NK-92 (cell line): ENCODE data around the gene PIK3CB.
"Not testable (repeated sequence)": the region's sequence is repeated elsewhere in the genome, so short reads cannot be mapped to it uniquely, and the experiment has no call there.

Source experiments
- DNase-seq: peaks from one replicate; lab custom pipeline; 2025; ENCODE audit not compliant: unreplicated experiment; lab: John Stamatoyannopoulos, UW

Gene PIK3CB

GRCh38 chr3:138809500-138810256, 25.1 kb downstream of the PIK3CB start:
- no peak for DNase-seq

- no peak for DNase-seq
Measured at GRCh38 chr3:138806376-138807080, 28.2 kb downstream of the PIK3CB start.

- no peak for DNase-seq
Measured at GRCh38 chr3:138803006-138803653, 31.6 kb downstream of the PIK3CB start.

- DNase-seq: not testable (repeated sequence)
Measured at GRCh38 chr3:138802223-138802622, 32.5 kb downstream of the PIK3CB start.

- no peak for DNase-seq
Measured at GRCh38 chr3:138801792-138802191, 32.9 kb downstream of the PIK3CB start.

- DNase-seq: no peak
Measured at GRCh38 chr3:138800248-138800647, 34.5 kb downstream of the PIK3CB start.

GRCh38 chr3:138799822-138800221, 34.9 kb downstream of the PIK3CB start:
- DNase-seq: no peak

- no peak for DNase-seq
Measured at GRCh38 chr3:138797508-138798038, 37.2 kb downstream of the PIK3CB start.

GRCh38 chr3:138796761-138797160, 38.0 kb downstream of the PIK3CB start:
- DNase-seq: no peak

GRCh38 chr3:138786788-138787271, 47.9 kb downstream of the PIK3CB start:
- DNase-seq: no peak

- DNase-seq: no peak
Measured at GRCh38 chr3:138785951-138786350, 48.8 kb downstream of the PIK3CB start.

GRCh38 chr3:138785362-138785857, 49.3 kb downstream of the PIK3CB start:
- DNase-seq: not testable (repeated sequence)

- no peak for DNase-seq
Measured at GRCh38 chr3:138782755-138783154, 52.0 kb downstream of the PIK3CB start.

- no peak for DNase-seq
Measured at GRCh38 chr3:138781012-138781470, 53.7 kb downstream of the PIK3CB start.

GRCh38 chr3:138778643-138779042, 56.1 kb downstream of the PIK3CB start:
- no peak for DNase-seq

GRCh38 chr3:138776961-138777360, 57.8 kb downstream of the PIK3CB start:
- no peak for DNase-seq

- no peak for DNase-seq
Measured at GRCh38 chr3:138775254-138775595, 59.5 kb downstream of the PIK3CB start.

GRCh38 chr3:138774529-138775253, 60.0 kb downstream of the PIK3CB start:
- no peak for DNase-seq

- no peak for DNase-seq
Measured at GRCh38 chr3:138771585-138771984, 63.1 kb downstream of the PIK3CB start.

- DNase-seq: no peak
Measured at GRCh38 chr3:138769616-138770015, 65.1 kb downstream of the PIK3CB start.

- no peak for DNase-seq
Measured at GRCh38 chr3:138768946-138769345, 65.8 kb downstream of the PIK3CB start.
